Measurements from ENCODE around the gene PCDHGA1.

PCDHGA1 gene

DNA sequence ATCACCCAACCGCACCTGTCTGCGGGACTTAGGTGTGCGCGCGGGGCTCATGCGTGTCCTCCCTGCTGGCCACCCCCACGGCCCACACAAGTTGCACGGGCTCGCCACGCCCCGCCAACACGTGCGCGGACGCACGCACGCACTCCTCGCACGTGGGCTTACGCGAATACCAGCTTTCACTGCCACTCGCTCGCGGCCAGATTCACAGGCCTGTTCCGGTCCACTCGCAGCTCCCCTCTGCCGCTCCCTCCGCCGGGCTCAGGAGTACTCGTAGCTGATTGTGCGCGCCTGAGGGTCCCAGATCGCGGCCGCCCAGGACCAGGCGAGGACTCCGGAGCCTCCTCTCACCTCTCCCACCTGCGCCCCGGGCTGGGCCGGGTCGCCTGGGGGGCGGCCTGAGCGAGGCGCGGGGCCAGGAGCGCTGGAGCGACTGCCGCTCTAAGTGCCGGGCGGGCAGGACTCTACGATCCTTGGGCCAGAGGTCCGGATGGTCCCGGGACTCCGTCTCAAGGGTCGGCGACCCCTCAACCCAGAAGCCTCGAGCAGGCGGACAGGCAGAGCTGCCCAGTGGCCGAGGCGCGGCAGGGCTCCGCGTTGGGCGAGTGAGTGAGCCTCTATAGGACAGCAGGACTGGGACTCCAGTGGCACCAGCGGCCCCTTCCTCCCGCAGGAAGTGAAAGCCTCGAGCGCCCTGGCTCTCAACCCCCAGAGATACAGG lies 162.0 kb downstream of the PCDHGA1 start:
- no peak for DNase-seq (ENCODE audit: low read depth)

DNA sequence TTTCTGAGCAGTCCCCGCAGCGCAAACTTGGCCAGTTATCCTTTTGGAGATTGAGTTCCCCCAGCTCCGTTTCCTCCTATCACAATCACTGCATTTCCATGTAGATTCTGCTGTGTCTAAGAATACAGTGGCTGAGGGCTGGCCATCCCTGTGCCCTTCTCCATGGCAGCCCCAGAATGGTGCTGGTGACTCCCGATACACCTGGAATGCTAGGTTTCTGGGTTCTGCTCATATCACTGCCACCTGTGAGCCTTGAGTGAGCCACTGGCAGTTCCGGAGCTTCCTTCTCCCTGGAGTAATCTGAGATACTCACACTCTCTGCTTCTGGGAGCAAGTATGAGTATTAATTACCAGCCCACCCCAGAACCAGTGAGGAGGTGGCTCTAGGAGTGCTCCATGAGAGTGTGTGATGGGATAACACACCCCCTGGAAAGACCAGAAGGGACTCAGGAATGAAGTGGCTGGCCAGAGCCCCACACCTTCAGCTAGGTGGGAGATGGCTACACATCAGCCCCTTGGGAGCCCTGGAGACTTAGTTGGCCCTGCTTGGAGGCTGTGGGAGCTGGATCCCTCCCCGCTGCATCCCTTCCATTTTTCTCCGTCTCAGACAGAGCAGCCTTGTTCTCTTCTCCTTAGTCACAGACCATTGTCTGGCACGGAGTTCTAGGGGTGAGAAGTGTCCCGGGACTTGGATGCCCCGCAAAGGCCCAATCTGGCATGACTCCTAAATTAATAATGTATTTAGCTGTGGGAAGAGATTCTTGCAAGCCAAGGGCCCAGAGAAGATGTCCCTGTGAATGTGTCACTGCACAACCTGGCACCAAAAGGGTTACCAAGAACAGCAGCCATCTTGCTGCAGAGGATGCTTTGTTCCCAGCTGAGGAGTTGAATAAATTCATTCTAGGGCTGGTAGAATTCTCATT lies 163.4 kb downstream of the PCDHGA1 start:
- DNase-seq (ENCODE audit: low read depth), result no peak

DNA sequence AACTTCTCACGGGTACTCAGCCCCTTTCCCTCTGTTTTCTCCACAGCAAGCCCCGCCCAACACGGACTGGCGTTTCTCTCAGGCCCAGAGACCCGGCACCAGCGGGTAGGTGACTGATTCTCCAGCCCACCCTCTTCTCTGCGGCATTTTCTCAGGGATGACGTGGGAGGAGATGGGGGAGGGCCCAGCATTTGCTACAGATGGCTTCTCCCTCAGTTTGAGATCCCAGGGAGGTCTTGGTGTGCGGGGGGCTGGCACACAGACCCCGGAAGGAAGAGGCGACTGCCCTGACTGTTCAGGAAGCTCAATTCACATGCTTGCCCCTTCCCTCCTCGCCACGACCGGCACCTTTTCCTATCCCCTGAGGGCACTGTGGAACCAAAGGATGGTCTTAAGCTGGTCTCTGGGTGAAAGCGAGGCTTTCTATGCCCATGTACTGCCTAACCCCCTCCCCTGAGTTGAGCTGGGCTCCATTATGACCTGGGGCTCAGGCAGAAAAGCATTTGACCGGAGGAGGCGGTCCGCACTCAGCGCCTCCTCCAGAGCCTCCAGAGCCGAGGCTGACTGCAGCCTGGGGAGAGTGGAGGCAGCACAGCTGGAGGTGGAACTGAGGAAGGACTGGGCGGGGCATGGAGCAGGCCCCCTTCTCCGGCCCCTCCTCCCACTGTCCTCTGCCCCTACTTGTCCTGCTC lies 164.6 kb downstream of the PCDHGA1 start:
- DNase-seq (ENCODE audit: low read depth), result no peak

DNA sequence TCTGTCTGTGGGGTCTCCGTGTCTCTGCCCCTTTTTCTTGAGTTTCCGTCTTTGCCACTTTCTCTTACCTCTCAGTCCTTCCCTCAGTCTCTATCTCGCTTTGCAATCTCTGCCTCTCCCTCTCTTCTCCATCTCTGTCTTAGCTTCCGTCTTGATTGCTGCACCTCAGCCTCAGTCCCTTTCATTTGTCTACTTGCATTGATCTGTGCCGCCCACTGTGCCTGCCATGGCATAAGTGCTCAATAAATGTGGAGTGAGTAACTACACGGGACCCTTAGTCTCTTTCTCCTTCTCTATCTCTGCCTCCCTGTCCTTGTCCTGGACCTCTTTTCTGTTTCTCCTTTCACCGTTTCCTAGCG lies 165.1 kb downstream of the PCDHGA1 start:
- no peak for DNase-seq (ENCODE audit: low read depth)

DNA sequence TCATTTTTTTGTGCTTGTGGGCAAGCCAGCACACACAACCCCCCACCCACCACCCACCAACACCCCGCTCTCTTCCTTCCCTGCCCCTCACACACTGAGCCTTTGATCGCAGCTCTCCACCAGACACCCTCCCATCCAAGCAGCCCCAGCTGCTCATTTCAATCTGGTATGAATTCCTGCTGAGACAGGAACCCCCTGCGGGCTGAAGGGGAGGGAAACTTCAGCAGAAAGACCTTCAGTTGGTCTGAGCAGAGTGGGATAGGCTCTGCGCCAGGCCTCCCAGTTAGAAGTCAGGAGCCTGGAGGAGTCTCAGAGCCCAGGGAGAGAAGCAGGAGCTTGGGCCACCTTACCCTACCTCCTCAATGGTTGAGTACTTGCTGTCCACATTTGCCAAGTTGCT lies 165.7 kb downstream of the PCDHGA1 start:
- no peak for DNase-seq (ENCODE audit: low read depth)

DNA sequence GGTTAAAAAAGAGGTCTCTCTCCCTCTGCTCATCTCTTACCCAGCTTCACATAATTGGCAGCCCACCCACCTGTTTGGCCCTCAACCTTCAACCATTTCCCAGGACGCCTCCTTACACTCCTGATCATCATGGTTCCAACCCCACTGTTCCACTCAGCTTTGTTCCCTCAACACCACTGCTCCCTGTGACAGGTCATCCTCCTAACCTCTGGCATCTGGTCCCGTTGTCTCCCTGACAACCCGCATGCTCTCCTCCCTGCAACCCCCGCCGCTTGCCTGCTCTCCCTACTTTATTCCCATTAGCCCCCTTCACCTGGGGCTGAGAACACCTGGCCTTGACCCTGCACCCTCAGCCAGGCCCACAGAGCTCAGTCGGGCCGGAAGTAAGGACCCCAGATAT lies 171.4 kb downstream of the PCDHGA1 start:
- no peak for DNase-seq (ENCODE audit: low read depth)

DNA sequence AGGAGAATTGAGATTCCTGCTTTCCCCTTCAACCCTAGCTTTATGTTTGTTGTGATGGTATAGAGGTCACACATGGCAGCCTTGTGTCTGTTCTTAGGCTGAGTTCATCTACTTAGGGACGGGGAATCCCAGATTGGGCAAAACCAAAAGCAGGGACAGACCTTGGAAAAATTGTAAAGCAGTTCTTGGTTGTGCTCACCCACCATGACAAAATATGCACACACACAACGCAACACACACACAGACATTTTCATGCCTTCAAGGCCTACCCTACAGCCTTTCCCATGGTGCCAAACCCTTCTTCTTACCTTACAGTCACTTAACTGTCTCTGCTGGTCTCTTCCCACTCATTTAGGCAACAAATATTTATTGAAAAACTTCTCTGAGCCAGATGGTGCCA lies 173.4 kb downstream of the PCDHGA1 start:
- no peak for DNase-seq (ENCODE audit: low read depth)

DNA sequence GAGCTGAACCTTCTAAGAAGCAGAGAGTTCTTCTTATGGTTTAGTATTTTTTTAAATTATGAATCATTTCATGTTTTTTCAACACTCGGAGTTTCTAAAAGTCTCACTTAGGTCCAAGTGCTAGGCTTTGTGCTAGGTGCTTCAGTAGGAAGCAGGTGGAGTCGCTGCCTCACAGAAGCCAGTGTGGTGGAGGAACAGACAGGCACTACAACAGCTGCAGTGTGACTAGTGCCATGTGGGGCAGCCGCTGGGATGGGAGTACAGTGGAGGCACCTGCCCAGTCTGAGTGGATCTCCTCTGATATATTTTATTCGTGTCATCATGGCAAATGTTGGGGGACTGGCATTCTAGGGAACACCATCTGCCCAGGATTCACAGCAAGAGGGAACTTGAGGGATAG lies 173.9 kb downstream of the PCDHGA1 start:
- no peak for DNase-seq (ENCODE audit: low read depth)

DNA sequence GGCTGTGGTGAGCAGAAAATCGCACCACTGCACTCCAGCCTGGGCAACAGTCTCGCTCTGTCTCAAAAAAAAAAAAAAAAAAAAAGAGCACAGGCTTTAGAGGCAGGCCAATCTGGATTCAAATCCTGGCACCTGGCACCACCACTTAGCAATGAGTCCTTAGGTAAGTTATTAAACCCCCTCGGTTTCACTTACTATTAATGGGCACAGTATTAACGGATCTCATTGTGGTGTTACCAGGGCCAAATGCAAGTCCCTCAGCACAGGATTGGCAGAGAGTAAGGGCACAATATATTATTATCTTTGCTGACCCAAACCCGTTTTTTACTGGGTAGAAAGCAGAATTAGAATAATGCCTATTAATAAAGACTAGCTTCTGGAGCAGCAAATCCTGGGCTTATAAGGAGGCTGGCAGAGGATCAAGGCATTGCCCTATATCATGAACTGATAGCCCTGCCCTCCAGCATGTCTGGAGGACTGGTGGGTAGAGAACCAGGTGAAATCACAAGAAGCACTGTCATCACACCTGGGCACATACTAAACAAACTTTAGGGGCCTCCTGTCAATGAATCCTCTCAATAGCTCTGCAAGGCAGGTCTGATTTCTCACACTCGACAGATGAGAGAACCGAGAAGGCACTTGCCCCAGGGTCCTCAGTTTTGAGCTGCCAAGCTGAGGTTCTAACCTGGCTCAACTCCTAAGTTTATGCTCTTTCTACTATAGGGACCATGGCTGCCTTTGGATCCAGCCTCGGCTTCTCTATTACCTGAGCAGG lies 176.3 kb downstream of the PCDHGA1 start:
- DNase-seq (ENCODE audit: low read depth), result no peak

DNA sequence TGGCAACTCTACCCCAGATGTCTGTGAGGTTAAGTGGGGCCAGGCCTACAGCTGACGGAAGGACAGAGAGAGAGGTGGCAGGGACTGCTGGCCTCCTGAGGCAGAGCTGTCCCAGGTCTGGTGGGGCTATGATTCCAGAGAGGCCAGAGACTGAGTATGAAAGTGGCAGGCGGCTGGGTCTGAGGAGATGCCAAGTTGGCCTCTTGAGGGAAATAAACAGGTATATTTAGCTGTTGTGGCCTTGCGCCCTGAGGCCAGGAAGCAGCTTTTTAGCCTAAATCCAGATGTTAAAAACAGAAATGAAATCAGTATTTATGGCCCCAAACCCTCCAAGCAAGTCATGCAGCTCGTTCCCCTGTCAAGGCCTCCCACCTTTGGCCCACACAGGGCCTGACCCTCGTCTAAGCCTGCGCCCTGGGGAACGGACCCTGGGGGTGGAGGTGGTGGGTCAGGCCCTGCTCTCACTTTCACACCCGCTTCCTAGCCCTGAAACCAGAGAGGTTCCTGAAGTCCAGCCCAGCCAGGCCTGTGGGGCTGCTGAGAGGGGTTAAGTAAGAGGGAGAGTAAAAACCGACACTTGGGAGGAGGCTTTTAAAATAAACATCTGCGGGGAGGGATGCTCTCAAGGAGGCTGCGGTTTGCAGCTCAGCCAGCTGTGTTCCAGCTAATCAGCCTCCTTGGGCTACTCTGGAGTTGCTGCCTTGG lies 177.2 kb downstream of the PCDHGA1 start:
- no peak for DNase-seq (ENCODE audit: low read depth)

DNA sequence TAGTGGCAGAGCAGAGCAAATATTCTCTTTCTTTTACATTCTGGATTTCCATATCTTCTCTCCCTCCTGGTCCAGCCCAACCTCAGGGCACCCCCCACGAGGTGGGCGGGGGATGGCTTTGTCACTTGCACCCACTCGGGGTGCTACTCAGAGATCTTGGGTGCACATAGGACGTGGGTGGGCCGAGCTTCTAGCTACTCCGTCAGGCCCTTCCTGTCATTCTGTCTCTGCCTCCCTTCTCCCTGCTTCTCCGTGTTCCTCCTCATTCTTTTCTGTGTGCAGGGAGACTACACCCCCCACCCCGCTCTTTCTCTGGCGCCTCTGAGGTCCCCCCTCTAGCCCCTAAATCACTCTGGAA lies 178.1 kb downstream of the PCDHGA1 start:
- no peak for DNase-seq (ENCODE audit: low read depth)

DNA sequence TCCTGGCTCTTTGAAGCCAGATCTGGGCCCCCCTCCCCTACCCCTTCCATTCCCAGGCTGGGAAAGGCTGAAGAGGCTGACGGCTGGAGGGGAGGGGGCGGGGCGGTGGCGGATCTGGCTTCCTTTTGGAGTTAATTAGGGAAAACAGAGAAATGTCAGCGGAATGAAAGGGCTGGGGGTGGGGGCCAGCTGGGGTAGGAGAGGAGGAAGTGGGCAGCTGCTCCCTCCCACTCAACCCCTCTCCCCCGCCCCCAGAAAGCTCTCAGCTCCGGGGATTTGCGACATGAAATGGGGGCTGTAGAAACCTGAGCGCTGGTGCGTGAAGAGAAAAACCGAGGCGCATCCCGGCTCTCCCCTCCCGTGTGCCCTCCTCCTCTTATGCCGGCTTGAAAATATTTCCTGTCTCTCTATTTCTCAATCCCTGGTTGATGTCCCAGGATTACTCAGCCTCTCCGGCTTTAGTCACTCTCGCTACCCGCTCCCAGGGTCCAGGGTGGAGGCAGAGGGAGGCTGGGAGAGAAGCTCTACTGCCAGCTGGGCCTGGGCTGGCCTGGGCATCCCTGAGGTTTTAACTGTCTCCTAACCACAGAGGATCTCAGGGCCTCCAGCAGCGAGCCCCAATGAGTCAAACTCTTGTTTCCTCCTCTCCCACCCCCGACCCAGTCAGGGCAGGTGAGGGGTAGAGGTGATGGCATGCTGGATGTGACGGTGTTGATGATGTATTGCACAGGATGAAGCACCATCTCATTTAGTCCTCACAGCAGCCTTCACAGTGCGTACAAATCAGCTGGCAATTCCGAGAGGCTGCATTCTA lies 178.7 kb downstream of the PCDHGA1 start:
- DNase-seq (ENCODE audit: low read depth), result no peak

DNA sequence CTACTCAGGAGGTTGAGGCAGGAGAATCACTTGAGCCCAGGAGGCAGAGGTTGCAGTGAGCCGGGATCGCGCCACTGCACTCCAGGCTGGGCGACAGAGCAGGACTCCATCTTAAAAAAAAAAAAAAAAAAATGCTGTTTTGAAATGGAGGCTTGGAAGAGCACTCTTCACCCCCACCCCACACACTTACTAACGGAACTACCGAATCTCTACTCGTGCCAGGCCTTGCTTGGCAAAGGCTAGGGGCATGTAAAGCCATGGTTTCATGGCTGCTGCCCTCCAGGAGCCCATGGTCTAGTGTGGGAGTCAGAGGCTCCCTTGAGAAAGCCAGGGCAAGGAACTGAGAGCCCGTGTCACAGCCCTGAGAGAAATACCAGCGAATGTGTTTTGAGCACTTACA lies 179.8 kb downstream of the PCDHGA1 start:
- DNase-seq (ENCODE audit: low read depth), result no peak

DNA sequence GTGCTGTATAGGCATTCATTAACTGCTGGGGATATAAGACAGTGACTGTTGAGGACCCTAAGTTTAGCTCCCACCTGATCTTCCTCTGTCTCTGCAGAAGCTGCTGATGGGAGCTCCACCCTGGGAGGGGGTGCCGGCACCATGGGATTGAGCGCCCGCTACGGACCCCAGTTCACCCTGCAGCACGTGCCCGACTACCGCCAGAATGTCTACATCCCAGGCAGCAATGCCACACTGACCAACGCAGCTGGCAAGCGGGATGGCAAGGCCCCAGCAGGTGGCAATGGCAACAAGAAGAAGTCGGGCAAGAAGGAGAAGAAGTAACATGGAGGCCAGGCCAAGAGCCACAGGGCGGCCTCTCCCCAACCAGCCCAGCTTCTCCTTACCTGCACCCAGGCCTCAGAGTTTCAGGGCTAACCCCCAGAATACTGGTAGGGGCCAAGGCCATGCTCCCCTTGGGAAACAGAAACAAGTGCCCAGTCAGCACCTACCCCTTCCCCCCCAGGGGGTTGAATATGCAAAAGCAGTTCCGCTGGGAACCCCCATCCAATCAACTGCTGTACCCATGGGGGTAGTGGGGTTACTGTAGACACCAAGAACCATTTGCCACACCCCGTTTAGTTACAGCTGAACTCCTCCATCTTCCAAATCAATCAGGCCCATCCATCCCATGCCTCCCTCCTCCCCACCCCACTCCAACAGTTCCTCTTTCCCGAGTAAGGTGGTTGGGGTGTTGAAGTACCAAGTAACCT lies 180.7 kb downstream of the PCDHGA1 start:
- DNase-seq (ENCODE audit: low read depth), result no peak

DNA sequence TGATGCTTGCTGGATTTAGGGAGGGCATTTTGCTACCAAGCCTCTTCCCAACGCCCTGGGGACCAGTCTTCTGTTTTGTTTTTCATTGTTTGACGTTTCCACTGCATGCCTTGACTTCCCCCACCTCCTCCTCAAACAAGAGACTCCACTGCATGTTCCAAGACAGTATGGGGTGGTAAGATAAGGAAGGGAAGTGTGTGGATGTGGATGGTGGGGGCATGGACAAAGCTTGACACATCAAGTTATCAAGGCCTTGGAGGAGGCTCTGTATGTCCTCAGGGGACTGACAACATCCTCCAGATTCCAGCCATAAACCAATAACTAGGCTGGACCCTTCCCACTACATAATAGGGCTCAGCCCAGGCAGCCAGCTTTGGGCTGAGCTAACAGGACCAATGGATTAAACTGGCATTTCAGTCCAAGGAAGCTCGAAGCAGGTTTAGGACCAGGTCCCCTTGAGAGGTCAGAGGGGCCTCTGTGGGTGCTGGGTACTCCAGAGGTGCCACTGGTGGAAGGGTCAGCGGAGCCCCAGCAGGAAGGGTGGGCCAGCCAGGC lies 181.5 kb downstream of the PCDHGA1 start:
- DNase-seq (ENCODE audit: low read depth), result no peak

DNA sequence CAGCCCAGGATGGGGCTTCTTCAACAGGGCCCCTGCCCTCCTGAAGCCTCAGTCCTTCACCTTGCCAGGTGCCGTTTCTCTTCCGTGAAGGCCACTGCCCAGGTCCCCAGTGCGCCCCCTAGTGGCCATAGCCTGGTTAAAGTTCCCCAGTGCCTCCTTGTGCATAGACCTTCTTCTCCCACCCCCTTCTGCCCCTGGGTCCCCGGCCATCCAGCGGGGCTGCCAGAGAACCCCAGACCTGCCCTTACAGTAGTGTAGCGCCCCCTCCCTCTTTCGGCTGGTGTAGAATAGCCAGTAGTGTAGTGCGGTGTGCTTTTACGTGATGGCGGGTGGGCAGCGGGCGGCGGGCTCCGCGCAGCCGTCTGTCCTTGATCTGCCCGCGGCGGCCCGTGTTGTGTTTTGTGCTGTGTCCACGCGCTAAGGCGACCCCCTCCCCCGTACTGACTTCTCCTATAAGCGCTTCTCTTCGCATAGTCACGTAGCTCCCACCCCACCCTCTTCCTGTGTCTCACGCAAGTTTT lies 182.1 kb downstream of the PCDHGA1 start:
- peak; percentile 55 for DNase-seq (ENCODE audit: low read depth)

DNA sequence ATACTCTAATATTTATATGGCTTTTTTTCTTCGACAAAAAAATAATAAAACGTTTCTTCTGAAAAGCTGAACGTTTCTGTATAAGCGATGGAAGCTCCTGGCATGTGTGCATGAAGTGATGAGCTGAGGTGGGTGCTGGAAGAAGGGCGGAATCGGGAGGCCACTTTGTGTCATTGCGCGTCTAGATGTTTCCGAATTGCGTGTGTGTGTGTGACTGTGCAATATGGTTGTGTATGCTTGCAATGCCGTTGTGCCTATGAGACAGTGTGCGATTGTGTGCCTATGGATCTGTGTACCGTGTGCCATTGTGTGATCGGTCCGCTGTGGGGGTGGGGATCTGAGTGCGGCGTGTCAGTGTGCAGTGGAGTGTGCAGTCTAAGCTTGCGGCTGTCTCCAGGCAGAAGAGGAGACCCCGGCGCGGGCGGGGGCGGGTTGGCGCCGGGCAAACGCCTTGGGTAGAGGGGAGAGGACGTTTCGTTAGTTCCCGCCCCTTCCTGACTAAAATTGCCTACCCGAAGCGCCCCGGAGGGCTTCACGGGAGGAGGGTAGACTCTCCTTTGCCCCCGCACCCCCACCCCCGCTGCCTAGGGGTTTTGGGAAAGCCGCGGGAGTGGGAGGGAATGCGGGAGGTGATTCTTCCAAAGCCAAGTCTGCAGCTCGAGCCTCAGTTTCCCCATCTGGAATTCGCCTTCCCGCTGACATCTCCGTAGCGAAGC lies 182.8 kb downstream of the PCDHGA1 start:
- DNase-seq (ENCODE audit: low read depth), result no peak

DNA sequence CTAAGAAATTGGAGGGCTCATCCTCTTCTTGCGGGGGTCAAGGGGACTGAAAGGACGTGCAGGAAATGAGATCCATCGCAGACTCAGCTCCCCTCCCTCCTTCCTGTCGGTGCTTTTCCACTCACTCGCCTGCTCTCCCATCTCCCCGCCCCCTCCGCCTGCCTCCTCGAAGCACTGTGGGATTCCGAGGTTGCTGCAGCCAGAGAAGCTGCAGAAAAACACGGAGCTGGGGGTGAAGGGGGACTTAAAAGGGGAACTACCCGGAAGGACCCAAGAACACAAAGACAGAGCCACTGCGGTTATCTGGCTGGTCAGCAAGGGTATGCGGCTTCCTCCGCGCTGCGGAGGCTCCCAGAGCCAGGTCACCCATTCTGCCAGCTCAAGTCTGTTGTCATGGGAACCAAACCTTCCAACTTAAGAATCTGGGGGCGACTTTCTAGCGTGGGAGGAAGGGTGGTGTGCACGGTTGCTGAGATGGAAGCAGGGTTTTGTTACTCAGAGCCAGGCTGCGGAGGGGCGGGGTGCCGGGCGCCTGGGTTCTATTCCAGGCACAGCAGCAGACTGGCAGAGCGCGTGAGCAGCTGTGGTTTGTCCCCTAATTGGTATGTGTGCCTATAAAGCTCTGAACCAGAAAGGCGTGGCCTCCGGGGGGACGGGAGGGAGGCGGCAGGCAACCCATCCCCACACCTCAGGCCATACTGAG lies 183.5 kb downstream of the PCDHGA1 start:
- DNase-seq (ENCODE audit: low read depth), result peak; percentile 58

All from stimulated activated CD8-positive, alpha-beta memory T cell treated with anti-CD3 and anti-CD28 coated beads, Interleukin-12 subunit alpha, Interleukin-12 subunit beta, amount 100 ng/mL, for 4 hours (primary cell).